NCI-H774 (cell line): ENCODE measurements around the gene PSMG1.
A peak's percentile ranks its signal among the peaks of the same experiment; 100 is the strongest.

ENCODE experiments used
- DNase-seq: peaks from one replicate; lab custom pipeline; 2025; lab: John Stamatoyannopoulos, UW

Gene PSMG1

DNA sequence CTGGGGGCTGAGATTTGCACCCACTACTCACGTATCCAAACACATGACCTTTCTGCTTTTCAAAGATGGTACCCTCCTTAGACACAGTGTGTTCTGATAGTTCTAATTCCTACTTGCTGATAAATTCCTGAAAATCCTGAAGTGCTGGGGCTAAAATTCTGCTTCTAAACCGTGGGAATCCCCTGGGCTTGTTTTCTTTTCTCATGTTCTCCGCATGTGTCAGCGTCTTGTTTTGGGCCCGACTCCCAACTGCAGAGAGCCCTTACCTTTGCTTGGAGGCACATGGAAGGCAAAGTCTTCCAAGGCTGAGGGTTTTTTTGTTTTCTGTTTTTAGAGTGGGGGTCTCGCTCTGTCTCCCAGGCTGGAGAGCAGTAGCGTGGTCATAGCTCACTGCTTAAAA, 27.2 kb downstream of the PSMG1 start:
- DNase-seq = no peak

DNA sequence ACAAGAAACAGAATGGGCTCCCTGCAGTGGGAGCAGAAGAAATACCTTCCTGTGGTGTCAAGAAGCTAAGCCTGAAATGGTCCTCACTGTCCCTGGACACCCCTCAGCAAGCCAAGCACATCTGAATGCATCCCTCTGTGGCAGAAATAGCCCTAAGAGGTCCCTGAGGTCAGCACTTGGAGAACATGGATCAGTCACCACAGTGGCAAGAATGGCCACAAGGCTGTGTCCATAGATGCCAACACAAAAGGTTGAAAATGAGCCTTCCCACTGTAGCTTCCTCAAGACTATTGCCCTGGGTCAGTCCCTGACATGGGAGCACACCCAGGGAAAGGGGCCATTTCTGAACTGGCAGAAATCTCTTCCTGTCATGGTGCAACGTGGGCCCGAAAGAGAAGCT, 27.7 kb downstream of the PSMG1 start:
- no peak for DNase-seq

DNA sequence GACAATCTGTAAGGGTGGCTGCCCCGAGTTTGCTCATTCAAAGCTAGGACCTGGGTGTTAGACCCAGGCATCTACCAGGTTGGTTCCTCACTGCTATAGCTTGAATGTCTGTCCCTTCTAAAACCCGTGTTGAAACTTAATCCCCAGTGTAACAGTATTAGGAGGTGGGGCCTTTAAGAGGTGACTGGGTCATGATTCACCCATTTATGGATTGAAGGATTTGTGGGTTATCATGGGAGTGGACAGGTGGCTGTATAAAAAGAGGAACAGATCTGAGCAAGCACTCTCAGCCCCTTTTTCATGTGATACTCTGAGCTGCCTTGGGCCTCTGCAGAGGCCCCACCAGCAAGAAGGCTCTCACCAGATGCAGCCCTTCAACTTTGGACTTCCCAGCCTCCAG, 29.4 kb downstream of the PSMG1 start:
- no peak for DNase-seq

DNA sequence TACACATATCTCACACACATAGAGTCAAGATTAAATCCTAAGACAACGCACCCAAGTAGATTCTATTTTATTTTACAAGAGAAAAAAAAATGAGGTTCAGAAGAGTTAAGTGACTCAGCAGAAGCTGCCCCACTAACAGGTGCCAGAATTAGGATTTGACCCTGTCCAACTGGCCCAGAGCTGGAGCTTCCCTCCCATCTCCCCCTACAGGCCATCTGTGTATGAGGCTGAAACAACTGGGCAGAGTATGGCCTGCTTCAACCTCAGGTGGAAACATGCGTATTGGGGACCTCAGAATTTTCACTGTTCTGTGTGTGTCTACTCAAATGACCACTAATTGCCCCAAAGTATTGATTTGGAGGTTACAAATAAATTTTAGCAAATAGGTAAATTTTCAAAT, 29.9 kb downstream of the PSMG1 start:
- DNase-seq = no peak

DNA sequence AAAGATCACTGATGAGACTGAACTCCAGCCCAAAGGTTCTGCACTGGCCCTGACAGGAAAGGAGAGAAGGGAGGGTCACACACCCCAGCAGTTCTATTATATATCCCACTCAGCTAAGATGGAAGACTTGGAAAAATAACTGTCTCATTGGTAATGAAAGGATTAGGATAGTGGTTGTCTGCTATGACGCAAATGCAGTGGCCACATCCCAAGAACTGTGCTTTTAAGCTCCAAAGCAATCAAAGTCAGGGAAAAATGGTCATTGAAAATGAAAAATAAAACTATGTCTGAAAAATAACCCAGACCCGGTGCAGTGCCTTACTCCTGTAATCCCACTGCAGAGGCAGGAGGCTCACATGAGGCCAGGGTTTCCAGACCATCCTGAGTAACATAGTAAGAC, 31.0 kb downstream of the PSMG1 start:
- DNase-seq = no peak

DNA sequence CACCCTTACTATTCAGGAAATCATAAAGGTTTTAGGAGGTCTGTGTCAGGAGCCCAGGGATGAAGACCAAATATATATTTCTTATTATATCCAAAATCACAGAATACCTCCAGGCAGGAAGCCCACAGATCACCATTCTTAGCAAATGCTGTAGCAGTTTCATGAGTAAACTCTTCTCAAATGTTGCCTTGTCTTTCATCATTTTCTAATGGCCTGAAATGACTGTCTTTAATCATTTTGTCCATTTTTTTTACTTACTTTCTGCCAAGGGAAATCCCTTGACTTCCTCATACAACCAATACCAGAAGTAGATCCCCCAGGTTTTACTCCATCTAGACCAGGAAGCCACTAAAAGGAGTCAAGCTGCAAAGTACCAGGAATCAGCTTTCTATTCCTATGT, 32.4 kb downstream of the PSMG1 start:
- DNase-seq = no peak

DNA sequence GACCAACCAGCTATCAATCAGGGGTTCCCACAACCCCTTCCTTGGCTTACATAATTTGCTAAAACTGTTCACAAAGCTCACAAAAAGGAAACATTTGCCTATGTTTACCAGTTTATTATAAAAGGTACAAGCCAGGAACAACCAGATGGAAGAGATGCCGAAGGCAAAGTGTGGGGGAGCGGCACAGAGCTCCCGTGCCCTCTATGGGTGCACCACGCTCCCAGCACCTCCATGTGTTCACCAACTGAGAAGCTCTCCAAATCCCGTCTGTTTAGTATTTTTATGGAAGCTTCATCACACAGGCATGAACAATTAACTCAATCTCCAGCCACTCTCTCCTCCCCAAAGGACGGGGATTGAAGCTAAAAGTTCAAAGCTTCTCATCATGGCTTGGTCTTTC, 32.9 kb downstream of the PSMG1 start:
- DNase-seq = no peak

DNA sequence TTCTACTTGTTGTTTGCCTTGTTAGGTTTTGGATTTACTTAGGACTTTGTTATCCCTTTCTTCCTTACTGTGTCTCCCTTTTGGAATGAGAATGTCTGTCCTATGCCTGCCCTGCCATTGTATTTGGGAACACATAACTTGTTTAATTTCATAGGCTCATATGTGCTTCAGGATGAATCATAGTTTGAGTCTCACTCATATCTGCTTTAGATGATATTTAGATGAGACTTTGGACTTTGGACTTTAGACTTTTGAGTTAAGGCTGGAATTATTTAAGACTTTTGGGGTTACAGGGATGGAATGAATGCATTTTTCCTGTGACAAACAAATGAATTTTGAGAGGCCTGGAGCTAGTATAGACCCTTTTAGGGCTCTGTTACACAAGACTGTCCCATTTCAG, 33.4 kb downstream of the PSMG1 start:
- DNase-seq = no peak

DNA sequence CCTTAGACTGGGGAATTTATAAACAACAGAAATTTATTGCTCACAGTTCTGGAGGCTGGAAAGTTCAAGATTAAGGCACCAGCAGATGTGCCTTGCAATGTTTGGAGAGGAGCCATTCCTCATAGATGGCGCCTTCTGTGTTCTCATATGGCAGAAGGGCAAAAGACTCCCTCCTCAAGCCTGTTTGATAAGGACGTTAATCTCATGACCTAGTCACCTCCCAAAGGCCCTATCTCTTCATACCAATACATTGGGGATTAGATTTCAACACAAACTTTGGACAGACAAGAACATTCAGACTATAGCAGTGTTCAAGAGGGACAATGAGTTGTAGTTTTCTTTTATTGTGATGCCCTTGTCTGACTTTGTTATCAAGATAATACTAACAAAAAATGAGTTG, 34.3 kb downstream of the PSMG1 start:
- no peak for DNase-seq

DNA sequence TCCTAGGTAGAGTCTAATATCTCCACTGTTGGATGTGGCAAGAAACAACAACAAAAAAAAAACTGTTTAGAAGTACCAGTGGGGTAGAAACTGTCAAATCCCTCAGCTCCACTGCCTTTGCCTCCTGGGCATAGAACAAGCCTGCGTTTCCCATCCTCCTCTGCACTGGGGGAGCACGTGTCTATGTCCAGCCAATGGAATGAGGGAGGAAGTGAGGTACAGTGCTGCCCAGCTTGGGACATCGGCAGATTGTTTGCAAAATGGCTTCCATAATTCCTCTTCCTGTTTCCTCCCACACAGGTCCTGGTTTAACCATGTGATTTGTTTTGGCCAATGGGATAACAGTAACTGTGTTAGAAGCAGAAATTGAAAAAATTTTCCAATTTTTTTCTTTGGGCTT, 39.1 kb downstream of the PSMG1 start:
- no peak for DNase-seq

DNA sequence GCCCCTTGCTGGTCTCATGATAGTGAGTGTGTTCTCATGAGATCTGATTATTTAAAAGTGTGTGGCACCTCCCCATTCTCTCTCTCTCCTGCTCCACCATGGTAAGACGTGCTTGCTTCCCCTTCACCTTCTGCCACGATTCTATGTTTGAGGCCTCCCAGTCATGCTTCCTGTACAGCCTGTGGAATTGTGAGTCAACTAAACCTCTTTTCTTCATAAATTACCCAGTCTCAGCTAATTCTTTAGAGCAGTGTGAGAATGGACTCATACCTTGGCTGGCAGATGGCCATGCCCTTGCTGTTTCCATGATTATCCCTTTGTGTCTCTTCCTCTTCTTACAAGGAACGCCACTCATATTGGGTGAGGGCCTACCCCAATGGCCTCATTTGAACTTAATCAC, 40.3 kb downstream of the PSMG1 start:
- no peak for DNase-seq

DNA sequence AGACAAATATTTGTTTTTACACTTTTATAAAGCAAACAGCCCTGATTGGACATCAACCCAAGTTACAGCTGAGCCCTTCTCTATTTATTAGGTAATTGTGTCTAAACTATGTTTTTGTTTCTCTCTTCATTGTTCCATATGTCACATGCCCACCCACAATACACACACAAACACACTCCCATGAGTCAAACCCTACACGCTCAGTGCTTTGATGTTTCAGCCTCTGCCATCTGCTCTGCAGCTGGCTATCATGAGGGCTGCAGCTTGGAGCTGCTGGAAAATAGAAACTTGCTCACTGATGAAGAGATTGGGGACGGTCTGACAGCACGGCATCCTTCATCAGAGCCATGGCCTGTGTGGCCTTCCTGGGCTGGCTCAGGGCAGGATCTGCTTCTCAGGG, 41.7 kb downstream of the PSMG1 start:
- DNase-seq = peak; percentile 40

DNA sequence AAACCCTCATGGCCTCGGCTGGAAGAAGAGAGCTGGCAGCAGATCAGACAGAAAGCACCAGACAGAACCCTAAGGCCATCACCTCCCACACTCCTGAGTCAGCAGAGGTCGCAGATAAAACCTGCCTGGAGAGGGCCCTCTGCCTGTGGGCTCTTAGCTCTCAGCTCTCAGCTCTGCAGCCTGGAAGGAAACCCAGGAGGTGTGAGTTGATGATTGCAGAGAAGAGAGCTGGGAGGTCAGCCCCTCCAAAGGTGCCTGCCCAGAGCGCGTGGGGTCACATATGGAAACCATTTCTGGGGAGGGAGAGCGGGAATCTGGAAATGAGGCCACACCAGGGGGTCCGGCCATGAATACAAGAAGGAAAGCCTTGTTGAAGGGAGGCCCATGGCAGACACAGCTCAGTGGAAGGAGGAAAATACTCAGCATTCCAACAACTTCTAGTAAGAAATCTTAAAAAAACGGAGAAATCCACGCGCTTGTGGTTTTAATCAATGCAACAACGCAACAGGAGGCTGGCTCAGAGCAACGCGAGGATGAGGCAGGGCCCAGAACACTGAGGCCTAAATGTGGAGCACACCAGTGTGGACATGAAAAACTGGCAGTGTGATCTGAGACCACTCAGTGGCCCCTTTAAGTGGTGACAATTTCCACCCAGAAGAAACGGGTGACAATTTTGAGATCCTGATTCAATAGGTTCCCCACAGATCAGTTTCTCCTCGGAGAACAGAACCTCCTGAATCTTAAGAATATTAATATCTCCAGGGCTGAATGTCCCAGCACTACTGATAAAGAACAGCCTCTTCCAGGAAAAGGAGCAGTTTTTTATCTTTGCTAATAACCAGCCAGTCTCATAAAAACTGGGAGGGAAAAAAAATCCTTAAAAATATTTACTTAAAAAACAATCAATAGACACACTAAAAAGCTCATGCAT, 45.7 kb downstream of the PSMG1 start:
- no peak for DNase-seq

DNA sequence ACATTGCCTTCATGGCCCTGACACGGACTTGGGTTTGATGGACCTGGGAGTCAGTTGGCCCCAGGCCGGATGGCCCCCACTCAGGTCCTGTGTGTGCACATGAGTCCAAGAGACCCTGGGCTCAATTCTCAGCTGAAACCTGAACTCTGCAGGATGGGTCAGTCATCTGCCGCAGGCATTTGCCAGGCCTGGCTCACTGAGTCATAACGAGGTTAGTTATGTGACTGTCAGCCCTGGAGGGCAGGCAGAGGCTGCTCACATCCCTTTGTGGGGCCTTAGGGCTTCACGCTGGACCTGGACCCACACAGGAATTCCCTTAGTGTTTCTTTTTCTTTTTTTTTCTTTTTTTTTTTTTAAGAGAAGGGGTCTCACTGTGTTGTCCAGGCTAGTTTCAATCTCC, 46.5 kb downstream of the PSMG1 start:
- DNase-seq = no peak

DNA sequence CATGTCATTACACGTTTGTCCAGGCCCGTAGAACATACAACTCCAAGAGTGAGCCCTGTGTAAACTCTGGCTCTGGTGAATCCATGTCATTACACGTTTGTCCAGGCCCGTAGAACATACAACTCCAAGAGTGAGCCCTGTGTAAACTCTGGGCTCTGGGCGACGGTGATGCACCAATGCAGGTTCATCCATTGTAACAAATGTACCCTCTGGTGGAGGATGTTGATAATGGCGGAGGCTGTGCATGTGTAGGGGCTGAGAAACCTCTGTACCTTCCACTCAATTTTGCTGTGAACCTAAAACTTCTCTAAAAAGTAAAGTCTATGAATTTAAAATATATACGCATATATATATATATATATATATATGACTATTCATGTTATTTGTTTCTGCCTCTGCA, 47.1 kb downstream of the PSMG1 start:
- DNase-seq = peak; percentile 7

DNA sequence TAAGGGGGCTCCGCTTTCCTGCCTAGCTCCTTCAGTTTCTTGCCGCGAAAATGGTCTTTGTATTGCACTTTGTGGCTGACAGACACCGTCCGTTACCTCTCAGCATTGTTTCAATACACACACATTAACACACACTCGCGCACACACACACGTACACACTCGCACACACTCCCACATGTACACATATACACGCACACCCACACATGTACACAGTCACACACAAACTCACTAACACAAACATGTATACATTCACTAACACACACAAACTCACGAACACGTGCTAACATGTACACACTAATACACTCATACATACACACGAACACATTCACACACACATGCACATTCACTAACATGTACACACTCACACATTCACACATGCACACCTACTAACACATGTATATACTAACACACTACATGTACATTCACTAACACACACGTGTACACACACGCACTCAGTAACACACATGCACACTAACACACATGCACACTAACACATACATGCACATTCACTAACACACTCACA, 48.9 kb downstream of the PSMG1 start:
- no peak for DNase-seq

DNA sequence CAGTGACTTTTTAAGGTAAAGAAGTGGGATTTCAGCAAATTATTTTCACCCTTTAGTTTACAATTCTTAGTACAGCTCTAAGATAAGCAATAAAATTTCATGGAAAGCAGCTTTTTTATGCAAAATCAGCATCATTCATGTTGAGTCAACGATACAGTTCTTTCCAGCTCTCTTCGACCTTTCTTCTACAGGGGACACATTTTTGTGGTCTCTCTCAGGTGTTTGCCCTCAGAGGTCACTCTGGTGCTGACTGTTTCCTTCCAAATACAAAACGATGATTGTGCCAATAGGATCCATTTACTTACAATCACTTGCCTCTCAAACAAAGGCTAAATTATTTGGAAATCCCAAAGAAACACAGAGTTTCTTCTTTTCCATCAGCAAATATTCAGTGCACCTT, 51.0 kb downstream of the PSMG1 start:
- no peak for DNase-seq

DNA sequence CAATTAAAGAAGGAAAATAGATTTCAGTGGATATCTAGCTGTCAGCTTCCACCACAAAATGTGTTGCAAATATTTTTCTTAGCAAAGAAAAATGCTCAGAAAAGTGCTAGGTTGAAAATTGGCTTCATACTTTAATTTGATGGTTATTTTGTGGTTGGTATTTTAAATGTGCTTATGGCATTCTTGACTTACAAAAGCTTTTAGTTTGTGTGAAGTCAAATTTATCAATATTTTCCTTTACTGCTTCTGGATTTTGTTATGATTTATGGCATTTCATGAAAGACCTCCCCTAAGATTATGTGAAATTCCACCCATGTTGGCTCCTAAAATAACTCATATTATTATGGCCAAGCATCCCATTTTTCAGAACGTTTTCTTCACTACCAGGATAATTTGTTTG, 51.5 kb downstream of the PSMG1 start:
- DNase-seq = no peak

DNA sequence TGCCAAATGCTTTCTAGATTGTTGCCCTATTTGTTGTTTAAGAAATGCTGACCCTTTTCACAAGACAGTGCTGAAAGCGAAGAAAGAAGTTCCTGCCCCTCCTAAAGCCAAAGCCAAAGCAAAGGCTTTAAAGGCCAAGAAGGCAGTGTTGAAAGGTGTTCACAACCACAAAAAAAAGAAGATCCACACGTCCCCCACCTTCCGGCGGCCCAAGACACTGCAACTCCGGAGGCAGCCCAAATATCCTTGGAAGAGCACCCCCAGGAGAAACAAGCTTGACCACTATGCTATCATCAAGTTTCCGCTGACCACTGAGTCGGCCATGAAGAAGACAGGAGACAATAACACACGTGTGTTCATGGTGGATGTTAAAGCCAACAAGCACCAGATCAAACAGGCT, 55.7 kb downstream of the PSMG1 start:
- DNase-seq = no peak

DNA sequence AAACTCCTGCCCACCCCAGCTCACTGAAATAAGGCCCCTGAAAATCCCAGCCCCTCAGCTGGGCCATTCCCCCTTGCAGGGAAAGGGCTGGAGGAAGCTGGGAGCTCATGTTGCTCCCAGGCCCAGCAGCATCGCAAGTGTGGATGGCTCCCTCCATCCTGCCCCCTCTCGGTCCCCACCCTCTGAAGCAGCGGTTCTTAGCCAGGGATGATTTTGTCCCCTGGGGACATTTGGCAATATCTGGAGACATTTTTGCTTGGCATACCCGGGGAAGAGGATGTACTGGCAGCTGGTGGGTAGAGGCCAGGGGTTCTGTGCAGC, 56.8 kb downstream of the PSMG1 start:
- DNase-seq = no peak

DNA sequence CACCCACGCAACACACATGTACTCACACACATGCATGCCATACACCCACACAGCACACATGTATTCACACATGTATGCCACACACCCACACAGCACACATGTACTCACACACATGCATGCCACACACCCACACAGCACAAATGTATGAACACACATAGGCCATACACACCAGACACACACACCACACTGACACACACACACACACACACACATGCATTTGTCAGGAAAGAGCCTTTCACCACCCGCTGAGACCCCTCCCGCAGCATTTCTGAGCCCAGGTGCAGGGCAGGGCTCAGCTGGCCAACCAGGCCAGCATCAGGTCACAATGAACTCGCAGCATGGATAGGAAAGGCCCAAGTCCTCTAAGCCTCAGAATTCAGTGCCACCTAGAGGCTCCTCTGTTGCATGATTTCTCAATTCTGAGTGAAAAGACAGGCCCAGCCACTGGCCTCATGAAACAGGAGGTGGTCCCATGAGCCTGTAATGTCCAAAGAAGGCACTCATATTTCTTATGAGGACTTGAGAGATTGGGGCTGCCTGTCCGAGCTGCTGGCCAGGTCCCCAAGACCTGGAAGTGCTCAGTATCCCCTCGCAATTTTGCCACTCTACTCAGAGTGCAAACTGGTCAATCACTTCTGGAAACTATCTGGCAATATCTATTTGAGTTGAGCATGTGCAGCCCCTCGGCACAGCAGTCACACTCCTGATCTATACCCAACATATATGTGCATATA, 57.3 kb downstream of the PSMG1 start:
- peak; percentile 83 for DNase-seq
